Inferior parietal cortex (tissue), 1 donor: Measurements from ENCODE around the gene DDRGK1.
A peak's percentile ranks its signal among the peaks of the same experiment; 100 is the strongest.

Experiments
- DNase-seq: peaks from one replicate; pipeline ENCODE4 v3.0.0-alpha.2; 2016; ENCODE audit errors: extremely low spot score

The DDRGK1 gene

DNA sequence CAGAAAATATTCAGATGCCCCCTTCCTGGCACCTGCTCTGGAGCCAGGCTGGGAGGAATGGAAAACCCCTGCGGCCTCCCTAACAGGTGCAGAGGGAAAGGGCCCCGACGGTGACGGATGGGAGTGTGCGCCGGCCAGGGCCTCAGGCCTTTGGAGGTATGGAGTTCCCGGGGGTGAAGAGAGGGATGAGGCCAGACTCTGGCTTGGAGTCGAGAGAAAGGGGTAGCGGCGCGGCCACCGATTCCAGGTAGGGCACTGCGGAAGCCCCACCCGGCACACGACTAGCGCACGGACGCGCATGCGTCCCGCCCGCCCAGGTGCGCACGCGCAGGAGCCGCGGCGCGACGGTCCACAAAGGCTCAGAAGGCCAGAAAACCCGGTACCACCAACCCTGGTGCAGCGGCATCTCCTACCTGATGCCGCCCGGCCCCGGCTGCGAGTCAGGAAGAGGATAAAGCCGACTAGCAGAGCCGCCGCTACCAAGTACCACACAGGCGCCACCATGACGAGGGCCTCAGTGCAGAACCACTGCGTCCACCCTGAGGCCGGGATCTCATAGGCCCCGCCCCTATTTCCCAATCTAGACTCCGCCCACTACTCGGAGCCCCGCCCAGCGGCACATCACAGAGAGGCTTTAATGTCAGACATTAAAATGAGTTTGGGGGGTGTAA, at the start of gene DDRGK1:
Gene DDRGK1 (minus strand): TSS at position 559 of the 671 bp plus-strand sequence. CDS start 55 bp downstream, at position 504.
- peak; percentile 88 for DNase-seq

DNA sequence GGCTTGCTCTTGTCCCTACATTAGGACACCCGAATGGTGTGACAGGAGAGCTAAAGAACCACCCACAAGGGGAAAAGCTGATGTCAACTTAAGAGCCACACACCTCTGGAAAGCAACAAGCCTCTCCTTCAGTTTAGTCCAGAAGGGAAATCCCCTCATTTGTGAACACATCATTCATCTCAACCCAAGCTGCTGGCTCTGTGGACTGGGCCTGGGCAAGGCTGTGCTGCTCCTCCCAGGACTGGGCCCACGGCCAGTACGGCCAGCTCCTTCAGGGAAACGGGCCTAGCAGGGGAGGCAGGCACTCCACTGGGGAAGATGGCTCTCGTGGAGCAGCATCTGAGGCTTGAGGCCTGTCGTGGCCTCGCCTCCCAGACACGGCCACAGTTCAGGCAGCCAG, 47.3 kb upstream of the DDRGK1 start:
- no peak for DNase-seq

DNA sequence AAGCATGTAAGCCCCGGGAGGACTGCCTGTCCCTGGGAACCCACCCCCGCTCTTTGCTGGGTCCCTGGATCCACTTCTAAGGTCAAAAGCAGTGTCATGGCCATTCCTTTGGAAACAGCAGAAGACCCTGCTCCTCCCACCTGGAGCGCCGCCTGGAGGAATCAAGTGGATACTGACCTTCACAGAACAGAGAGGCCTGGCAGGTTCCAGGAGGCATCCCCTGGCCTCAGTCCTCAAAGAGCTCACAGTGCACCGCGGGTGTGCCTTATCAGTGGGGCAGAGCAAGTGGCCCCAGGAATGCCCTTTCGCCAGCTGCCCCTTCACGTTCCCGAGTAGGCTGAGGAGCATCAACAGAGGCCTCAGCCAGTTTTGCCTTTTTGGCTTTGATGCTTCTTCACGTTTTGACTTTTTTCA, 45.6 kb upstream of the DDRGK1 start:
- no peak for DNase-seq

DNA sequence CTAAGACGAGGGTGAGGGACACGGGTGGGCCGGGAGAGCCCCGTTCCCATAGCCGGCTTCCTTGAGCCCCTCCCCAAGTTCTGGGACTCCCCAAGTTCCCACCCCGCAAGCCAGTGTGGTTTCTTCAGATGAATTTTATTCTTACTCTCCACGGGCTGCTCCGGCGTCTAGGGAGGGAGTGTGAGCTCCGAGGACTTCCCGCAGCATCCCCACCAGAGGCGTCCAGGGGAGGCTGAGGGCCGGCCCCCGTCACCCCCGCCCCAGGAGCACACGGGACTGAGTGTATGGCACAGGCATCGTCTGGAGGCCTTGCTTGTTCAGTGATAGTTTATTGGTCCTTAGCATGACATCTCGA, 44.5 kb upstream of the DDRGK1 start:
- no peak for DNase-seq

DNA sequence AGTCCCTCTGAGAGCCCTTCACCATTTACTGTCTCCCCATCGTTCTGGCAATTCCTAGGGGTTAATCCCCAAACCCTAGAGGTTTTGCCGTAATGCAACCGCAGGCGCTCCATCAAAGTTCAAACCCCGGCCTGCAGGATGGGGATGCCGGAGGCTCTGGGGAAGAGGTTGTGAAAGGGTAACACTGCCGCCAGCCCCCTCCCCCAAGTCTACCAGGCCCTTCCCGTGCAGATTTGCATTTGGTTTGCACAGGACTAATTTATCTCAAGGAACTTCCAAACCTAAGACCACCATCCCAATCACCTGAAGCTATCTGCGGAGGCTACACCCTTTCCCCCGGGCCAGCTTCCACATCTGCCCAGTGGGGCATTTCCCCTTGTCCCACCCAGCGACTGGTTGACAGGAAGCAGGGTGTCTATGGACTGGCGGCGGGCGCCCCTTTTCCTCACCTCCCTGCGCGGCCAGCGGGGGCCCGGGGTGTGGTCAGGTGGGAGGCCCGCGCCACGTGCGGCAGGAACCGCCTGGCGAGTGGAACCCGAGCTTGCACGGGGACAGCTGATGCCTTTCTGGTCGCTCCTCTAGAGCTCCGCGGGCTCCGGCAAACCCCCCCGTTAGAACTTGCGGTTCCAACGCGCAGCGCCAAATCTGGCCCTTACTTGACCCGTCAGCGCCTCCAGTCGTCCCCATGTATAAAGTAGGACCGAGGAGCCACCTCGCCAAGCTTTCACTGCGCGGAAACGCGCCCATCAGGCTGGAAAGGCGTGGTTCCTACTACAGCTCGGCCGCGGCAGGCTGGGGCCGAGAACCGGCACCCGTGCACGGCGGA, 43.9 kb upstream of the DDRGK1 start:
- DNase-seq: no peak

DNA sequence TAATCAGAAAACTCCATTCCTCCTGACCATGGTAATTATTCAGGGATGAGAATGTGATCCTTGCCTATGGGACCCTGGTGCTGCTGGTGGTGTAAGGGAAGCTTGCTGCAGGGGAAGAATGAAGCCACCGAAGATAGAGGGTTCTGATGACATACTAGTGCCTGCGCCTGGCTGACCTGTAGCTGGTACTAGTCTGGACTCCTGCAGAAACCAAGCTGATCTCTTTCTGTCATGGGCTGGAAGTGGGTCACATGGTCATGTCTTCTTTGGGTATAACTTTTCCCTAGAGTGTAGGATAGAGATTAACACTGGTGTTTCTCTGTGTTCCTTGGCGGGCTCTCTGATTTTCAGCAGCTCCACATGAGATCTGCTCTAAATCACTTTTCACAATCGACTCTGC, 43.2 kb upstream of the DDRGK1 start:
- DNase-seq: no peak

DNA sequence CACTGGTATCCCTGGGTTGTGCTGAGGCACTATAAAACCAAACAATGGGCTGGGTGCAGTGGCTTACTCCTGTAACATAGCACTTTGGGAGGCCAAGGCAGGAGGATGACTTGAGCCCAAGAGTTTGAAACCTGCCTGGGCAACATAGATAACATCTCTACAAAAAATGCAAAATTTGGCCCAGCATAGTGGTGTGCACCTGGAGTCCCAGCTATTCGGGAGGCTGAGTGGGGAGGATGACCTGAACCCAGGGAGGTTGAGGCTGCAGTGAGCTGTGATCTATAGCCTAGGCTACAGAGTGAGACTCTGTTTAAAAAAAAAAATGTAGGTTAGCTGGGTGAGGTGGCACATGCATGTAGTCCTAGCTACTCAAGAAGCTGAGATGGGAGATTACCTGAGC, 42.2 kb upstream of the DDRGK1 start:
- DNase-seq: no peak

DNA sequence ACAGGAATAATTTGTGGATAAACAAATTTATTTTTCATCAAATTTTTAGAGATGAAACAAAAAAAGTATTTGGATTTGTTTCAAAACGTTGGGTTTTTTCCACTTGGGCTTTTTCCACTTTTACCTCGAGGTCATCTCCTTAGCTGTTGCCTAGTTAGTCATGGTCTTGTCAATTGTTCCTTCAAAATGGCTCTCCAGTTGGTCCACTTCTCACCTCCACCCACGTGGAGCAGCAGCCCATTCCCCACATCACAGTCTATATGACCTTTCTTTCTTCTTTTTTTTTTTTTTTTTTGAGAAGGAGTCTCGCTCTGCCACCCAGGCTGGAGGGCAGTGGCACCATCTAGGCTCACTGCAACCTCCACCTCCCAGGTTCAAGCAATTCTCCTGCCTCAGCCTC, 41.2 kb upstream of the DDRGK1 start:
- DNase-seq: no peak

DNA sequence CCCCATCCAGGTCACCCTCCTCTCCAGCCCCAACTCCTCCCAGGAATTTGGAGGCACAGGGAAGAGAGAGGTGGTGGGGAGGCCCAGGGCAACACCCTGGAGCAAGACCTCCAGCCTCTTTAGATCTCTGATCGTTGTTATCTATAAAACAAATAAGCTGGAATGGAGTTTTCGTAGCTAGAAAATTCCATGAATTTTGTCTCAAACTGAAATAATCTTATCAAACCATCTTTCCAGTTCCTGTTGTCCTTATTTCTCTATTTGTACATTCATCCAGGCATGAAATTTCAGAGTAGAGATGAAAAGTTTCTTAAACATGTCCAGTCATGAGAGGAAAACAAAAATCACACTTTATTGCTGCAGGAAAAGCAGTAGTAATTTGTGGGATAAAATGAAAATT, 40.7 kb upstream of the DDRGK1 start:
- no peak for DNase-seq

DNA sequence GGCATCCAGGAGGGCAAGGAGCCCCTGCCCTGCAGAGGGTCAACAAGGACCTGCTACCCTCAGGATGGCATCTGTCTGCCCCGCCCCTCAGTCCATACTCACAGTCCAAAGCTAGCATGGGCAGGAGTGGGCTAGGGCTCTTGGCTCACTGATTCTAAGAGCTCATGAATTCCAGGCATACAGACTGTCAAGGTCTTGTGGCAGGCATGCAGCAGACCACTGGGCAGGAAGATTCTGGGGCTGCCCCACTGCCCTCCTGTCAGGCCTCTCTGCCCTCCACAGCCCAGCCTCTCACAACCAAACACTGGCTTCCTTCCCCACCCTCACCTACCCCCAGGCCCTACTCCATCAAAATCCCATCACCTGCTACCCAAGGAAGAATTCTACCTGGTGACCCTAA, 40.1 kb upstream of the DDRGK1 start:
- no peak for DNase-seq

DNA sequence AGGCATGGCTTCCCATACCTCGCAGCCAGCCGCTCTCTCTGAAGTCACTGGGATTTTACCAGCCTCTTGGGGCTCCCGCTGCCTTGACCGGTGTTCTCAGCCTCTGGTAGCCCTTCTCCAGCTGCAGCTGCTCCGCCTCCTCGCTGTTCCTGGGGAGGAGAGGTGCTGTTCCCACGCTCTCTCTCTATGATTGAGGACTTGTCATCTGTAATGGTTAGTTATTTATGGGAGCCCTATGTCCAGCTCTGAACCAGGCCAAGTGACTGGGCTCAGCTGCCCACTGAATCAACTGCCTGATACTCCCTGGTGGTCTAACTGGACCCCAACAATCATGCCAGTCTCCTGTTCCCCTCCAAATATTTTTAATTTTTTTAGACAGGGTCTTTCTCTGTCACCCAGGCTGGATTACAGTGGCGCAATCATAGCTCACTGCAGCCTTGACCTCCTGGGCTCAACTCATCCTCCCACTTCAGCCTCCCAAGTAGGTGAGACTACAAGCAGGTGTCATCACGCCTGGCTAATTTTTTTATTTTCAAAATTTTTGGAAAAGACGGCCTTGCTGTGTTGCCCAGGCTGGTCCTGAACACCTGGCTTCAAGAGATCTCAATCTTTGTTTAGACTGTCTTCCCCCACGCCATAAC, 39.4 kb upstream of the DDRGK1 start:
- DNase-seq: no peak

DNA sequence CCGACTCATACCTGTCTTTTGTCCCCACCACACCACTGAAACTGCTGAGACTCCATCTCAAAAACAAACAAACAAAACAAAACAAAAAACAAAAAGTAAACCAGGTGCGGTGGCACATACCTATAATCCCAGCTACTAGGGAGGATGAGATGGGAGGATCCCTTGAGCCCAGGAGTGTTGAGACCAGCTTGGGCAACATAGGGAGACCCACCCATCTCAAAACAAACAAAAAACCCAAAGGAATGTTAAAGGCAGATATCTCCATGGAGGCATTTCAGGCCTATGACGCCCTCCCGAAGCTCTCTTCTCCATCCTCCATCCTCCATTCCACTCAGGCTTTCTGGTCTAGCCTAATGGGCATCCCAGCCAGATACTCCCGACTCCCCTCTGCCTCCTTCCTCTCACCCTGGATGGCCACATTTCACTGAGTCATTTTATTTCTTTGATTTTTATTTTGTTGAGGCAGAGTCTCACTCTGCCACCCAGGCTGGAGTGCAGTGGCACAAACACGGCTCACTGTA, 37.8 kb upstream of the DDRGK1 start:
- no peak for DNase-seq

DNA sequence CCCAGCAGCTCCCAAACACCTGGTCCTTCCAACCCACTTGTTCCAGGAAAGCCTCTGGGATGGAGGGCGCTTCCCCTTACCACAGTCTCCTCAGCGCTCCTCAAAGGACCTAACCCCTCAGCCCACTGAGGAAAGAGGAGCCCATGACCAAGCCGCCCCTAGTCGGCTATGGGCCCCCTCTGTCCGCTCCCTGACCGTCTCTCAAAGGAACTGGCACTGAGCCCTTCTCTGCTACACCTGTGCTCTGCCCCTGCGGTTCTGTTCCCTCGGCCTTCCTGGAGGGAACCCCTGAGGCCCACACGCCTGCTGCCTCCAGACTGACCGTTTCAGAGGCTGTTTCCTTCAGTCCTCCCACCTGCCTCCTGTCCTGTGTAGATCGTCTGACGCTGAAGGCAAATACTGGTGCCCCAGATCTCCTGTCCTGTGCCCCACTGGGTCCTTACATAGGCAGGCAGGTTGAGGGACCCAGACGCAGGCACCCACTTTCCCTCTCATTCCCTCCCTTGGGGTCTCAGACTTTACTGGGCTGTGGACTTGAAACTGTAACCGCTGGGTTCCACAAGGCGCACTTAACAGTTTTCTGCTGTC, 36.4 kb upstream of the DDRGK1 start:
- no peak for DNase-seq

DNA sequence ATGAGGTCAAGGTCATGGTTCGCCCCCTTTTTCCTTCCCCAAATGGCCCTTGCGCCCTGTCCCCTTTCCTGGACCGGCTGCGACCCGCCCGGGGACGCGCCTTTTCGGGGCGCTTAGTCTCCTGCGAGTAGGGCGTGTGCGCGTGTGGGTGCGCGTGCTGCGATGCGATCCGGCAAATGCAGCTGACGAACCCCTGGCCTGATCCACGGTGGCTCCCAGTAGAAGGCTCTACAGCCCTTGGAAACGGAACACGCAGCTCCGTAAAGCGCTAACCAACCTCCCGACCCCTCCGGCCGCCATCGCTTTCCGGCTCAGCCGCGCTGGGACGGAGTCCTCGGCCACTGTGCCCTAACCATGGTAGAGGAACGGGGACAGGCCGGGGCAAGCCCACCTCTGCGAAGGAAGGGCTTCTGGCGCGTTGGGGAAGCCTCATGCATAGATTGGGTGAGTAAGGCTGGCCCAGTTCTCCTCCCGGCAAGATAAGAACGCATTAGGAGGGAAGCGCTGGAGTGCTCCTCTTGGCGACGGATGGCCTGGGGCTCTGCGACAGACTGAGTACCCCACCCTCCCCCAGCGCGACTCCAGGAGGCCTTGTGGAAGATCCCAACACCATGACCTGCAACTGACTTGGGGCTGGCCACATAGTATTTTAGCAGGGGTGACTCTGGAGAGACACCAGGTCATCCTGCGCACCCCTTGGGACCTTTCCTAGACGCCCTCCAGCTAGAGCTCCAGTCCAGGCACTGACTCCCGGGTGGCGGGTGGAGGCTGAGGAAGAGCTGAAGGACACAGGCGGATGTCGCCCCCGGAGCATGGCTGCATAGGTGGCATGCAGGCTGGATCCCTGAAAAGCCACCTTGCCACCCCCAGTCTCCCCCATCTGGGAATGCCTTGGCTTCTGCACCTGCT, 35.6 kb upstream of the DDRGK1 start:
- DNase-seq: no peak

DNA sequence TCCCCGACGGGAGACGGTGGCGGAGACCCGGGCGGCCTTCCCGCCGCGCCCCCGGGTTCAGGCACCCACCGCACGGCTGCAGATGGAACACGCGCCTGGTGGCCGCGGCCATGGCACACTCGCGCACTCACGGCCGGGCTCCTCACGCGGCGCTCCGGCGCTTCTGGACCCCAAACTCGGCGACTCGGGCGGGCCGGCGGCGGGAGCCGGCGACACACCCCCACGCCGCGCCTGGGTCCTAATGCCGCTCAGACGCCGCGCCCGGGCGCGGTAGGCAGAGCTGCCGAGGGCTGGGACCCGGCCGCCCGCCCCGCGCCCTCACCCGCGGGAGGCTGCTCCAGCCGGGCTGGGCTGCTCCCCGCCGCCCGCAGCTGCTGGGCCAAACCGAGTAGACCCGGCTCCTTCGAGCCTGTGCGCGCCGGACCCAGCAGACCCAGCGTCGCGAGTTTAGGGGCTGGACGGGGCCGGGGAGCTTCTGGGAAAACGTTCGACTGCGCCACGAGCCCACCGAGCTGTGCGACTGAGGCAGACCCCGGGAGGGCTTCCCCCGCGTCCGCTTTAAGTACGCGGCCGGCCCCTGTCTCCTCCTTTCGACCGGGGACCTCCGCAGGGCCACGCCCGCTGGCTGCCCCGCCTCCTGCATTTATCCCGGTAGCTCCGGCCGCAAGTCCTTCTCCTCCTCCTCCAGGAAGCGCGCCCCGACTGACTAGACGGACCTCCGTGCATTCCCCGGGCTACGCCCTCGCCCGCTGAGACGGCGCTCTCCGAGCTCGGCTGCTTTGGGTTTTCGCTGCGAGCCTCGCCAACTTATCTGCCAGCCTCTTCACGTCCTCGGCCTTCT, 34.8 kb upstream of the DDRGK1 start, which contains the start of gene SLC4A11:
Gene SLC4A11 (minus strand): TSS at position 165 of the 841 bp plus-strand sequence. CDS start 53 bp downstream, at position 112.
- DNase-seq: no peak

DNA sequence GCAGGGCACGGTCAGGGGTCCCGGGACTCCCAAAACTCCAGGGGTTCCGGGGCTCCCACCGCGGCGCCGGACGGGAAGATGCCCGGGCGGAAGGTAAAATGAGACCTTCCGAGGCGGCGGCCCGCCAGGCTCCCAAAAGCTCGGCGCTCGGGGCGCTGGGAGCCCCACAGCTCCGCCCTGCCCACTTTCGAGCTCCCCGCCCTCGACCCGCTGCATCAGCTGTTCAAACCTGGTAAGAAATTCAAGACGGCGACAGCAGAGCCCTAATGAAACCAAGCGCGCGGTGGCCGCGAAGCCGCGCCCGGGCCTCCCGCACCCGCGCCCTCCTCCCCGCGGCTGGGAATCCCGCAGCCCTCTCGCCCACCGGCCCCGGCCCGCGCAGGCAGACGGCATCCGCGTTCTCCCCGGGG, 34.1 kb upstream of the DDRGK1 start:
- DNase-seq: no peak

DNA sequence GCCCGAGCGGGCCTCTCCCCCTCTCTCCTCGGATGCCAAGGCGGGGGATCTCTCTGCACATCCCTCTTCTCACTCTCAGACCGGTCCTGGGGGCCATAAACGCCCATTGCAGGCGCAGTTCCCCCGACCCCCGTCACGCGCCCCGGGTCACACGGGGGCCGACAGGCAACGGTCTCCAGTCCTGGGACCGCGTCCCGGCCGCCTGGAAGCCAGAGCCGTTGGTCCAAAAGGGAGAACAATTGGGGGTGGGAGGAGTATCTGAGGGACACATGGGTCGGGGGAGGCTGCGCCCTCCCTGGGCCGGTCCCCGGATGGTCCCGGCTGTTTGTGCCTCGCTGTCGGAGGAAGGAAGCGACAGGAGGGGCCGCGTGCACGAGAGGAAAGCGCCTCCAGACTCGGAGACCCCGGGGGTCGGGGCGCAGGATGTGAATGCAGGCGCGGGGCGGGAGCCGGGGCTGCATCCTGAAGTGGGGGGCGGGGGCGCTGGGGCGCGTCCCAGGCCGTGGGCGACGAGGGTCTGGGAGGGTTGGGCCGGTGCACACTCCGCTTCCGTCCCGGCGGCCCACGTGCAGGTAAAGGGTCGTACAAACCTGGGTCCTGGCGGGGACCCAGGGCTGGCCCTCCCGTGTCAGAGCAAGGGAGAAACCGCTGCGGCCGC, 33.6 kb upstream of the DDRGK1 start:
- DNase-seq: no peak

DNA sequence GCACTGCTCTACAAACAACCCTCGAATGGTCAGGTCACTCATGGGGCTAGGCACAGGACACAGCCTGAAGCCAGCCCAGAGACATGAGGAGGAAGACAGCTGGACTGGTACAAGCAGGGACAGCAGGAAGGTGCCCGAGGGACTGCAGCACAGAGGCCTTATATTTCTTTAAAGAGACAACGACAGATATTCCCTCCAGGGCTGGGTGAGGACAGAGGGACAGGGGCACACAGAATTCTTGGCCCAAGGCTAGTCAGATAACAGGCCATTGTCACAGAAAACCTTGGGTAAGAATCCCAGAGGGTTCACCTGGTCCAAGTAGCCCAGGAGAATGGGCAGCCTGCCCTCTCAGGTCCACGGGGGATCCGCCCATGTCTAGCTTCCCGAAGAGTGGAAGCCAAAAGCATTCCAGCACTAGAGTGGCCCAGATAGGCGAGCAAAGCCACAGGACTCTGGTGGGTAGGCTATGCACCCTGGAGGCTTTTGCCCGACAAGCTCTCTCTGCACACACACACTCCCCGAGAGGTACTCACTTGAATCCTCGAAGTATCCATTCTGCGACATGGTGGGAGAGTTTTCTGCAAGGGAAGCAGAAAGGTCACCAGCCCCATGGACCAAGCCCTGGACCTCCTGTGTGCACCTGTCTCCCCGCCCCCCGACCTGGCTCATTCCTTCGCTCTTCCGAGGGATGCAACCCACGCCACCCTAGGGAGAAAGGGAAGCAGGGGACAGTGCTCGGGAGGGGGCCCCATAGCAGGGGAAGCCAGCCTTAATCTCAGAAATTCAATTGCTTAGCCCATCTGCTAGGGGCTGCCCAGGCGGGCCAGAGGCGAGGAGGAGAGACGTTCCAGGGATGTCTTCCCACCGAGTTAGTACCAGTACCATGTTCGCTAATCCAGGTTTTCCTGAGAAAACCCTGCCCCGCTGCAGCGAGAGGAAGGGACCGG, 32.8 kb upstream of the DDRGK1 start:
- no peak for DNase-seq
